ENCODE data around the gene IL7R.
"Not testable (repeated sequence)": the region's sequence is repeated elsewhere in the genome, so short reads cannot be mapped to it uniquely, and the experiment has no call there.

The IL7R gene

DNA sequence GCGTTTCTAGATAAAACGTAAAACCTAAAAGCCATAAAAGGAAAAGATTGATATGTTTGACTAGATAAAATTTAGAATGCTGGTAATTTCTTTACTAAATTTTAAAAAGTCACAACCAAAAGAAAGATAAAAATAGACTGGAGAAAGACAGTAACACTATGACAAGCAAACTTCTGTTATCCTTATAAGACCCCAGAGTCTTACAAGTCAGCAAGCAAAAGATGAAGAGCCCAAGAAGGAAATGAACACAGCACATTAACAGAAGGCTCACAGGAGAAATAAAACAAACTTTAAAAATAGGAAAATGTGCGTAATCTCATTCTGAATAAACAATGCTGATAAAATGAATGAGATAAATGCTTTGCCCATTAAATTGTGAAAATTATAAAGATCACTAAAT is 29.7 kb downstream of the IL7R start:
- H3K27ac ChIP-seq = no peak overlapping the region
- intact Hi-C loops (cut with DNase I; ENCODE audit: low total_unique reads) = no loop called here
- no peaks in the 10 kb centered on the region for H3K4me1 ChIP-seq
- H3K36me3 ChIP-seq = no peaks in the 10 kb centered on the region
- DNase-seq = no peak
- TF ChIP-seq, protein P1, sequence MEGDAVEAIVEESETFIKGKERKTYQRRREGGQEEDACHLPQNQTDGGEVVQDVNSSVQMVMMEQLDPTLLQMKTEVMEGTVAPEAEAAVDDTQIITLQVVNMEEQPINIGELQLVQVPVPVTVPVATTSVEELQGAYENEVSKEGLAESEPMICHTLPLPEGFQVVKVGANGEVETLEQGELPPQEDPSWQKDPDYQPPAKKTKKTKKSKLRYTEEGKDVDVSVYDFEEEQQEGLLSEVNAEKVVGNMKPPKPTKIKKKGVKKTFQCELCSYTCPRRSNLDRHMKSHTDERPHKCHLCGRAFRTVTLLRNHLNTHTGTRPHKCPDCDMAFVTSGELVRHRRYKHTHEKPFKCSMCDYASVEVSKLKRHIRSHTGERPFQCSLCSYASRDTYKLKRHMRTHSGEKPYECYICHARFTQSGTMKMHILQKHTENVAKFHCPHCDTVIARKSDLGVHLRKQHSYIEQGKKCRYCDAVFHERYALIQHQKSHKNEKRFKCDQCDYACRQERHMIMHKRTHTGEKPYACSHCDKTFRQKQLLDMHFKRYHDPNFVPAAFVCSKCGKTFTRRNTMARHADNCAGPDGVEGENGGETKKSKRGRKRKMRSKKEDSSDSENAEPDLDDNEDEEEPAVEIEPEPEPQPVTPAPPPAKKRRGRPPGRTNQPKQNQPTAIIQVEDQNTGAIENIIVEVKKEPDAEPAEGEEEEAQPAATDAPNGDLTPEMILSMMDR (IDR thresholded peaks at IDR 0.05) = no peak
- H3K27me3 ChIP-seq = no peaks in the 10 kb centered on the region
- no peak overlapping the region for H3K4me3 ChIP-seq
- H3K9me3 ChIP-seq = no peaks in the 10 kb centered on the region

DNA sequence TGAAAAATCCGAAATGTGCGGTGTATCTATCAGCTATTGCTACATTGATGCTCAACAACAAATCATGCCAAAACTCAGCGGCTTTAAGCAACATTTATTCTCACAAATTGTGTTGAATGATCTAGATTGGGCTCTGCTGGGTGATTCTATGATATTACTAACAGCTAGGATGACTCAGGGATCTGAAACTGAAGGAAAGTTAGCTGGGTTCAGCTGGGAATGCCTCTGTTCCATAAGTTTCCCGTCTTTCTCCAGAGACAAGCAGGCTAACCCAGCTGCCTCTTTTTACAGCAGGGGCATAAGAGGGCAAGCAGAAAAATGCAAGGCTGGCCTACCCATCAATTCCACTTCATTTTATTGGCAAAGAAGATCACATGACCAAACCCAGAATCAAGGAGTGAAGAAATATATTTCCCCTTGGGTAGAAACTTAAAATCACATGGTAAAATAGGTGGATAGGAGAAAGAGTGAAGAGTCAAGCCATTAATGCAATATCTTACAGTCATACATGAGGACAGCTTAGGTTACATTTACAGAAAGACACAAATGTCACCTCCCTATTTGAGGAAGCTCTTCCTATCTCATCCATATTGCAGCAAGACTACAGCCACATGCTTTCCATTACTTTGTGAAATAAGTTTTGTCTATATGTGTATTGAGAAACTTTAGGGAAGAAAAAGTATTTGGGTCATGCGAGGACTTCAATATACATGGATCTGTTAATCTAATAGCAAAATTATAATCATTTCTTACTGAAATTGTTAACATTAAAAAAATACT is 30.8 kb downstream of the IL7R start:
- H3K27ac ChIP-seq = no peak overlapping the region
- H3K36me3 ChIP-seq = no peaks in the 10 kb centered on the region
- intact Hi-C loops (cut with DNase I; ENCODE audit: low total_unique reads) = no loop called here
- TF ChIP-seq, protein P1 (IDR thresholded peaks at IDR 0.05) = no peak
- H3K27me3 ChIP-seq = no peaks in the 10 kb centered on the region
- no peaks in the 10 kb centered on the region for H3K4me1 ChIP-seq
- H3K9me3 ChIP-seq = no peaks in the 10 kb centered on the region
- no peak overlapping the region for H3K4me3 ChIP-seq
- no peak for DNase-seq

DNA sequence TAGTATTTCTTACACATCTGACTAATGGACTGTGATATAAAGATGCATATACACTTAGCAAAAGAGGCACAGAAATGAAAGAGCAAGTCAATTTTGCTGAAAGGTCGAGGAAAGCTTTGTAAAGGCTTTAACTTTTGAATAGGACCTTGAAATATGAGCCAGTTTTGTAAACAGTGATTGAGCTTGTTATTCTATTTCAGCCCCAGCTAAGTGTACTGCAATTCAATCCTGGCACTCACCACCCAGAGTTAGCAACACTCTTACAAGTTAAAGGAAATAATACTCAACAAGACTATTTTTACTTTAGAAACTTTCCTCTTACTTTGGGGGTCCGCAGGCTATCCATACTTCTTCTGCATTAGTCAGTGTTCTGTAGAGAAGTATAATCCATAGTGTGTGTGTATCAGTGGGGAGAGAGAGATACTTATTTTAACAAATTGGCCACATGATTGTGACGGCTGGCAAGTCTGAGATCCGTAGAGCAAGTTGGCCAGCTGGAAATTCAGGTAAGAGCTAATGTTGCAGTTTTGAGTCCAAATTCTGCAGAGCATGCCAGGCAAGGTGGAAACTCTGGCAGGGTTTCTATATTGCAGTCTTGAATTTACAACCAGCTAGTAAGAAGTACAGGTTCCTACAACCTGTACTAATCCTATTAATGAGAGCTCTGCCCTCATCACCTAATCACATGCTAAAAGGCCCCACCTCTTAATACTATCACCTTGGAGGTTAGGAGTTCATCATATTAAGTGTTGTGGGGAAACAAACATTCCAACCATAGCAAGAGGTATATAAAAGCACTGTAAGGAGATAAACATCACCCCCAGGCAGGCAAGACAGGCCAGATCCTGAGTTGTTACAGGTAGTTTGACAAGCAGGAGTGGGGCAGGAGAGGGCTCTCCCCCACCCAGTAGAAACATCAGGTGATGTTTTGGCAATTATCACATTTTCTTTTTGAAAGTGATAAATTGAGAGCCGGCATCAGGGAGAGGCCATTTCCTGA is 33.6 kb downstream of the IL7R start:
- H3K4me3 ChIP-seq = no peak overlapping the region
- DNase-seq = no peak
- no peaks in the 10 kb centered on the region for H3K36me3 ChIP-seq
- H3K27ac ChIP-seq = no peak overlapping the region
- TF ChIP-seq, protein P1 (IDR thresholded peaks at IDR 0.05) = no peak
- no peaks in the 10 kb centered on the region for H3K9me3 ChIP-seq
- H3K27me3 ChIP-seq = no peaks in the 10 kb centered on the region
- H3K4me1 ChIP-seq = no peaks in the 10 kb centered on the region
- intact Hi-C loops (cut with DNase I; ENCODE audit: low total_unique reads) = no loop called here

DNA sequence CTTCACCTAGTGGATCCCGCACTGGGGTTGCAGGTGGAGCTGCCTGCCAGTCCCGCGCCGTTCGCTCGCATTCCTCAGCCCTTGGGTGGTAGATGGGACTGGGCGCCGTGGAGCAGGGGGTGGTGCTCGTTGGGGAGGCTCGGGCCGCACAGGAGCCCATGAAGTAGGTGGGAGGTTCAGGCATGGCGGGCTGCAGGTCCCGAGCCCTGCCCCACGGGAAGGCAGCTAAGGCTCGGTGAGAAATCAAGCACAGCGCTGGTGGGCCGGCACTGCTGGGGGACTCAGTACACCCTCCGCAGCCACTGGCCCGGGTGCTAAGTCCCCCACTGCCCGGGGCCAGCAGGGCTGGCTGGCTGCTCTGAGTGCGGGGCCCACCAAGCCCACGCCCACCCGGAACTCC is 36.1 kb downstream of the IL7R start:
- H3K4me3 ChIP-seq; H3K27ac ChIP-seq; H3K4me1 ChIP-seq; H3K9me3 ChIP-seq; intact Hi-C loops (cut with DNase I; ENCODE audit: low total_unique reads); H3K36me3 ChIP-seq; DNase-seq; H3K27me3 ChIP-seq: not testable (repeated sequence)

DNA sequence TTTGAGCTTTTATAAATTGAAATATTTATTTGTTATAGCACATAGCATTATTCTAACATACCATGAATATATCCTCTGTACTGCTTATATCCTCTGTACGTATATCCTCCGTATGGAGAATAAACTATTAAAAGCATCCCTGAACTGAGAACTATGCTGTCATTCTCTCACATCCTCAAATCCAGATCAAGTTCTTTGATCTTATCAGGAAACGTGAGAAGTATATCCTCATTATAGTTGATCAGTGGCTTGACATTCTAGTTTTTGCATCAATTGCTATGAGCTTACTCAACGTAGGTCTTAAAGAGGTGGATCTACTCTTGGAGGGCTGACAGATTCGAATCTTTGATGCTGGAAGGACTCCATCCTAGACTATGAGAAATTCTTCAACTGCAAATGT is 37.4 kb downstream of the IL7R start:
- no peaks in the 10 kb centered on the region for H3K27me3 ChIP-seq
- no peaks in the 10 kb centered on the region for H3K9me3 ChIP-seq
- DNase-seq = no peak
- no peak overlapping the region for H3K27ac ChIP-seq
- TF ChIP-seq, protein P1 (IDR thresholded peaks at IDR 0.05) = no peak
- H3K36me3 ChIP-seq = no peaks in the 10 kb centered on the region
- intact Hi-C loops (cut with DNase I; ENCODE audit: low total_unique reads) = no loop called here
- no peak overlapping the region for H3K4me3 ChIP-seq
- no peaks in the 10 kb centered on the region for H3K4me1 ChIP-seq
